ENCODE data around the gene CNIH2. TPM values are rescaled to one million over a fixed set of nuclear protein-coding genes. Genes with fewer than 3 reads are reported as not detected.
A peak's percentile ranks its signal among the peaks of the same experiment; 100 is the strongest.

CNIH2 gene
- total RNA-seq, 1 donor from 2014 or later: not detected

DNA sequence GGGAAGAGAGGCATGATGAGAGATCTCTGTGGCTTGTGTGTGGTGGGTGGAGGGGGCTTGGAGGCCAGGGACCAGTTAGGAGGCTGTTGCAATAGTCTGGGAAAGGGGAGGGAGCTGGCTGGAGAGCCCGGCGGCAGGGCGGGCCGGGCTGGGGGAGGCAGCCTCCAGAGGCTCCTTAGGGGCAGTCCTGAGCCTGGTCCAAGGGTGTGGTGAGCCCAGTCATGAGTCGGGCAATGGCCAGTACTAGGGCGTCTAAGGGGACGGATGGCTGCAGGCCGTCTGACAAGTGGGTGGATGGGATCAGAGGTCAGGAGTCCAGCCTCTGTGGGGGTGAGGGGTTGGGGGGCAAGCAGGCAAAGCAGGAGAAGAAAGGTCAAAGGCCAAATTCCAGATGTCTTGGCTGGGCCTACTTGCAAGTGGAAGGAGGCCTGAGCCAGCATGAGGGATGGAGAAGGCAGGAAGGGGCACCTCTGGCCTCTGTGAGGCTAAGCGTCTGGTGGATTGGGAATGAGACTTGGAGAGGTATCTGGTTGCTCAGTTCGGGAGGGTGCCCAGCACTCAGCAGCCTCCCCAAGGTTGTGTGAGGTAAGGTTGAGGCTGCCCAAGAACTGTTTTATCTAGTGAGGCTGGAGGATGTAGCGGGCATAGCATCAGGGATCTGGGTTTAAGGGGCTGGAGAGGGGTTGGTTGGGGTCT is 44.9 kb downstream of the CNIH2 start:
- peak; percentile 56 for ATAC-seq
- peak; percentile 82 for DNase-seq
- intact Hi-C loops (cut with micrococcal nuclease): no loop called here

DNA sequence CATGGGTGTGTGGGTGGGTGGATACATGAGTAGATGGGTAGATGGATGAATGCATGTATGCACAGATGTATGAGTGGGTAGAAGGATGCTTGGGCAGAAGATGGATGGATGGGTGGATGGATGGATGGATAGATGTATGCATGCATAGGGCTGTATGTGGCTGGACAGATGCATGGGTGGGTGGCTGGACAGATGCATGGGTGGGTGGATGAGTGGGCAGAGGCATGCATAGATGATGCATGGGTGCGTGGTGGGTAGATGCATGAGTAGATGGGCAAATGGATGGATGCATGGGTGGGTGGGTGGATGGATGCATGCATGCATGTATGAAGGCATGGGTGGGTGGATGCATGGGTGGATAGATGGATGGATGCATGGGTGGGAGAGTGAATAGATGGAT is 45.7 kb downstream of the CNIH2 start:
- no peak for ATAC-seq
- intact Hi-C loops (cut with micrococcal nuclease): no loop called here
- peak; percentile 6 for DNase-seq

DNA sequence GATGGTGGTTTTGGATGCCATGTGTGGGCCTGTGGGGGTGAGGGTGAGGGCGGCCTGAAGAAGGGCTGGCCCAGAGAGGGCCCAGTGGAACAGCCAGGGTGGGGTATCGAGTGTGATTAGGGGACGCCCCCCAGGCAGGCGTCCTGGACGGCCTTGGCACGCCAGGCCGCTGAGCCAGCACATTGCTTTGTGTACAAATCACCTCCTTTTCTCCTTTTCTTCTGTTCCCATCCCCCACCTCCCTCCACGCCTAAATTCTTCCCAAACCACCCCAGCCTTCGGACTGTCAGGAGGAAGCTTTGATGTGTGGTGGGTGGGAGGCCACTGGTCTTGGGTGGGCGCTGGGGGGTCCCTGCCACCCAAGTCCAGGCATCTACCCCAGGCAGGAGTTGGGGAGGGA is 46.7 kb downstream of the CNIH2 start:
- intact Hi-C loops (cut with micrococcal nuclease): no loop called here
- ATAC-seq: no peak
- no peak for DNase-seq

DNA sequence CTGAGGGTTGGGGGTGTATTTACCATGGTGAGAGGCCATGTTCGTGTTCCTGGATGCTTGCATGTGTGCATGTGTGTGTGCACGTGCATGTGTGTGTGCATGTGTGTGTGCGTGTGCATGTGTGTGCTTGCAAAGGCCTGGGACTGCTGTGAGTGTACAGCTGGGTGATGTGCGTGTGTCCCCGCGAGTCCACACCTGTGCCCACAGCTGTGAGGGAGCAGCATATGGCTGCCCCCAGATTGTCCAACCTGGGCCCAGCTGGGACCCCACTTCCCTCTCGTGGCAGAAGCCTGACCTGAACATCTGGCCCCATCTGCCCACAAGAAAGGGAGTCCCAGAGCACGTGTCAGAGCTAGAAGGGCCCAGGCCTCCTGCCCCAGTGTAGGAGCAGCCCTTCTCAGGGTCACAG is 47.3 kb downstream of the CNIH2 start:
- ATAC-seq (no peak), DNase-seq (peak; percentile 33)
- intact Hi-C loops (cut with micrococcal nuclease): no loop called here

DNA sequence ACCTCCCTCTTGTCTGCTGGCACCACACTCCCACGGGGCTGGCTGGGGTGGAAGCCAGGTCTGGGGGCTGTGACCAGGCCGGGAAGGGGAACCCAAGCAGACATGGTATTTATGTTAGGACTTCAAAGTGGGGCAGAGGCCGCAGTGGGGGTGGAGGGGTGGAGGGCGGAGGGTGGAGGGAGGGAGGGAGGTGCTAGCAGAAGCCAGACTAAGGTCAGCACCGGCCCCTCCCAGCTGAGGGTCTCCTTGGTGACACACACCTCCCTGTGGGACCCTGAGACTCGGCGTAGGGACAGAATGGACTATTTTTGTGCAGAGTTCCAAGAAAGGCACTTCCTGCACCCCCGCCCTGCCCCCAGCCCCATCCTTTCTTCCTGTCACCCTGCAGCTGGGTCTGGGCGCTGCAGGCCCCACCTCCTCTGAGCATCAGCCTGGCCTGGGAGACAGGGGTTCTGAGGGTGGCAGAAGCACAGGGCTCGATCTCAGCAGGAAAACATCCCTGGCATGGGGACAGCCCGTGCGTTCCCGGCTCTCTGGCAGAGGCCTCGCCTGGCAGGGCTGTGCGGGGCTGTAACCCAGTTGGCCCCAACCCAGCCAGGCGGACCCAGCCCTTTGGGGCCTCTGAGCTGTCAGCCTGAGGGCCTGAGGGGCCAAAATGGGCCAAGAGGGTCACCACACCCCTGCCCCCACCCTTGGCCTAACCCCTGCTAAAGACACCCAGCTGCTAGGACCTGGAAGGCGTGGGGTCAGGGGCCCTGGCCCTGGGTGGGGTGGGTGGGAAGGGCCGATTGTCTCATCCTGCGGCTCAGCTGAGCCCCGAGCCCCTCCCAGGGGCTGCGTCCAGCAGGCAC is 48.5 kb downstream of the CNIH2 start:
- ATAC-seq: peak; percentile 73
- intact Hi-C loops (cut with micrococcal nuclease): no loop called here
- DNase-seq: peak; percentile 84

DNA sequence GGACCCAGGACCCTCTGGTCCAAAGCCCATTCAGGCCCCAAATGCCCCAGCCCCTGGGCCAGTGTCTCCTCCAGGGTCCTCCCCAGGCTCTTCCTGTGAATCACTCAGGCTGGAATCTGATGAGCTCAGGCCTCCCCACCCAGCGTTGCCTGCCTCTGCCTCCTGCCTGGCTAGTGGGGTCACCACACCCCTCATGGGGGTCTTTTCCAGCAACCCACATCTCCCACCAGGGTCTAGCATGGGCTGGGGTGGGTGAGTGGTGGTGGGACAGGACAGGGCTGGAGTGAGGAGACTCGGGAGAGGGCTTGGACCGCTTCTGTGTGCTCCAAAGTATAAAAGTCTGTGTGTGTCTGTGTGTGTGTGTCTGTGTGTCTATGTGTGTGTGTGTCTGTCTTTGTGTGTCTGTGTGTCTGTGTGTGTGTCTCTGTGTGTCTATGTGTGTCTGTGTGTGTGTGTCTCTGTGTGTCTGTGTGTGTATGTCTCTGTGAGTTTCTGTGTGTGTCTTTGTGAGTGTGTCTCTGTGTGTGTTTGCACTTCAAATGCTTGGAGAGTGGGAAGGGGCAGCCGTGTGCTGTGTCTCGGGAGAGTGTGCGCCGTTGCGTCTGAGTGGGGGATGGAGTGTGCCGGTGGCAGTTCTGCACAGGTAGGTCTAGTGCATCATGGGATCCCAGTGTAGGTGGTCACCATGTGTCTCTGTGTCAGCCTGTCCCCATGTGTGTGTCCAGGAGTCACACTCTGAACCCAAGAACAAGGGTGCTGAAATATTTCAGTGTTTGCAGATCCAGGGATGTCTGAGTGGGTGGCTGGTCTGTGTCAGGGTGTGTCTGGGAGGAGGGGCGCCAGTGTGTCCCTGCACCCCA is 49.4 kb downstream of the CNIH2 start:
- intact Hi-C loops (cut with micrococcal nuclease): loop anchor here (1.0 kb wide), 1 partner anchor 15 kb away; no protein-coding TSS in a partner anchor
- DNase-seq (peak; percentile 46), ATAC-seq (peak; percentile 43)

DNA sequence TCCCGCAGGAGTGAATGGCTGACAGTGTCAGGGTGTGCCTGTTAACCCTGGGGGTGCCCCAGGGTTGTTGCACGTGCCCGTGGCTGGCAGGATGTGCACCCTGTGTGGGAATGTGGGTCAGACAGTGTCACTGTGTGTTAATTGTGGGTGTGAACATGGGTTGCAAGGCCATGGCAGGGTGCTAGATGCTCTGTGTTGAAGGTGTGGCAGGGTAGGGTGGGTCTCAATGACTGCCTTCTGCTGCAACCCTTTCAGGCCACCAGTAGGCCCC is 50.0 kb downstream of the CNIH2 start:
- DNase-seq: peak; percentile 35
- intact Hi-C loops (cut with micrococcal nuclease): loop anchor here (1.0 kb wide), 1 partner anchor 16 kb away; no protein-coding TSS in a partner anchor
- peak; percentile 2 for ATAC-seq

DNA sequence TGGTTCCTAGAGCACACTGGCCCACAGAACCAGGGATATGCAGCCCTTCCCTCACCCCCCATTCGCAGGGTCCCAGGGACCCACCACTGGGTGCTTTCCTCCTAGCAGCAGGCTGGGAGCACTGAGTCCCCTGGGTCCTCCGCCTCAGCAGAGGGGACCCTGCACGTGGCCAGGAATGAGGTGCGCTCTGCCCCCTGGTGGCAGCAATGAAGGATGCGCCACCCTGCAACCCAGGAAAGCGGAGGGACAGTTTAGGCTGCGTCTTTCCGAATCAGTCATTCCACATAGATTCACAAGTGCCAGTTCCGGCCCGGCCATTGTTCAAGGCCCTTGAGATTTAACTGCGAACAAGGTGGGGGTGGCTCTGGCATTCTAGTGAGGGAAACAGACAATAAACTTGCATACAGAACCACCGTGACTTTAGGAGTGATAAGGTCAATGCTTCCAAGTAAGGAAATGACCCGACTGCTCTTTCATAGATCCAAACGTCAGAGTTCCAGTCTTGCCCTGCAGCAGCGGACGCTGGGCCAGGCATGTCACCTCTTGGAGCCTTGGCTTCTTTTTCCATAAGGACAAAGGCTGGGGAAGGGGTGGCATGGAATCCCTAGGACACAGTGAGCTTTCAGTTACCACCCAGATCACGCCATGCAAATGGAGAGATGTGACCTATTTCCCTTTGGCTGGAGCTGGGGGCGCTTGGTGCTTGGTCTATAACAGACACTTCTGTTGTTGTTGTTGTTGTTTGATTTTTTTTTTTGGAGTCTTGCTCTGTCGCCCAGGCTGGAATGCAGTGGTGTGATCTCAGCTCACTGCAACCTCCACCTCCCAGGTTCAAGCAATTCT is 50.5 kb downstream of the CNIH2 start:
- ATAC-seq (peak; percentile 75), DNase-seq (peak; percentile 86)
- intact Hi-C loops (cut with micrococcal nuclease): loop anchor here (1.0 kb wide), 1 partner anchor 16 kb away; no protein-coding TSS in a partner anchor

DNA sequence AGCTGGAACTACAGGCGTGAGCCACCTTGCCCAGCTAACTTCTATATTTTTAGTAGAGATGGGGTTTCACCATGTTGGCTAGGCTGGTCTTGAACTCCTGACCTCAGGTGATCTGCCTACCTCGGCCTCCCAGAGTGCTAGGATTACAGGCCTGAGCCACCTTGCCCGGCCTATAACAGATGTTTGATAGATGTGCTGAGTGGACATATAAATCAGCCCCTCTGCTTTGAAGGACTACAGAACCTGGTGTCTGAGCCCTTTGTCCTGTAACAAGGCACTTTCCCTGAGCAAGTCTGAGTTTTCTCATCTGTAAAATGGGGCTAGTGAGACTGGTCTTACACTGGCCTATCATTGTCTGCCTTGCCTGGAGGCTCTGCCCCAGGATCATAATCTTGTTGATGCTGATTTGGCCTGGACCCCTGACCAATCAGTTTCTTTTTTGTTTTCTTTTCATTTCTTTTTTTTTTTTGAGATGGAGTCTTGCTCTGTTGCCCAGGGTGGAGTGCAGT is 51.2 kb downstream of the CNIH2 start:
- intact Hi-C loops (cut with micrococcal nuclease): no loop called here
- ATAC-seq: no peak
- DNase-seq: no peak

DNA sequence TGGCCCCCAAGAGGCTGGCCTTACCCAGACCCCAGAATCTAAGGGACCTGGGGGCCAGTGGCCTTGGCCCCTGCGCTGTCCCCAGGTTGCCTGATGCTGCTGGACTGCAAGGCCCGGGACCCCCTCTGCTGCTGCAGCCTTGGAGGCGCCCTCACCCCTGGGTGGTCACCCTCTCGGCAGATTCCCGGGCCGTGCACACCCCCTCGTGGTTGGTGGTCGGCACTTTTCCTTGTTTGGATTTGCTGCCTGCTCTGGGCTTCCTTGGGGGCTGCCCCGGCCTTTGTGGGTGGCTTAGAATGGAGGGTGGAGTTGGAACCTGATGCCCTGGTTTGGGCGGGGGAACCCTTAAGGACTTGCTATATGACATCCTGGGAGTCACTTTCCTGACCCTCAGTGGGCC is 53.0 kb downstream of the CNIH2 start:
- peak; percentile 23 for DNase-seq
- ATAC-seq: no peak
- intact Hi-C loops (cut with micrococcal nuclease): no loop called here

DNA sequence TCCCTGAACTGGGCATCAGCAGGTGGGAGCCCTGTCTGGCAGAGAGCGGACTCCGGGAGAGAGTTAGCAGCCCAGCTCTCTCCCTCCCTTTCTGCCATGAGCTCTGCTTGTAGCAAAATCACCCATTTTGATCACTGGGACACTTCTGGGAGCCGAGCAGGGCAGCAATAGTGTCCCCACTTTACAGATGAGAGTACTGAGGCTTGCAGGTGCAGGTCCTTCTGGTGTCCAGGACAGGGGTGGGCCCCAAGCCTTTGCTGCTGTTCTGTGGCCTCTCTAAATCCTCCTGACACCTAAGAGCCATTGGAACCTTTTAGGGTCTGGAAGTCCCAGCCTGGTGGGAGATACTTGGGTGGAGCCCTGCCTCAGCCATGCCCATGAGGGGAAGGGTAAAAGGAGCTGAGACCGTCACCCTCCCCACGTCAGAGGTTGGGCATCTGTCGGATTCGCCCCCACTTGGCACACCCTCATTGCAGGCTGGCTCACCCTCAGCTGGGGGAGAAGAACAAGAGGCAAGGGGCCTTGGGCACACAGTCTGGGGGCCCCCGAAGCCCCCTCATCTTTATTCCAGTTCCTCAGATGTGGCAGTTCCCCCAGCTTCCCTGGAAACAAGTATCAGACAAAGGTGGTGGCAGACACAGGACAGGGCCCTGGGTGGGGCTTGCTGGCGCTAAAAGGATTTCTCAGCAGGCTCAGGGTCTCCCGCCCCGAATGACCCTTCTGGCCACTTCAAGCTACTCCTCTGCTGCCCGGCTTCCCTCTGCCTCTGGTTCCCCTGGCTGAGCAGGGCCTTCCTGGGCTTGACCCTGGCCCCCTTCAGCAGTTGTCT is 53.8 kb downstream of the CNIH2 start:
- intact Hi-C loops (cut with micrococcal nuclease): no loop called here
- ATAC-seq (no peak), DNase-seq (peak; percentile 13)

DNA sequence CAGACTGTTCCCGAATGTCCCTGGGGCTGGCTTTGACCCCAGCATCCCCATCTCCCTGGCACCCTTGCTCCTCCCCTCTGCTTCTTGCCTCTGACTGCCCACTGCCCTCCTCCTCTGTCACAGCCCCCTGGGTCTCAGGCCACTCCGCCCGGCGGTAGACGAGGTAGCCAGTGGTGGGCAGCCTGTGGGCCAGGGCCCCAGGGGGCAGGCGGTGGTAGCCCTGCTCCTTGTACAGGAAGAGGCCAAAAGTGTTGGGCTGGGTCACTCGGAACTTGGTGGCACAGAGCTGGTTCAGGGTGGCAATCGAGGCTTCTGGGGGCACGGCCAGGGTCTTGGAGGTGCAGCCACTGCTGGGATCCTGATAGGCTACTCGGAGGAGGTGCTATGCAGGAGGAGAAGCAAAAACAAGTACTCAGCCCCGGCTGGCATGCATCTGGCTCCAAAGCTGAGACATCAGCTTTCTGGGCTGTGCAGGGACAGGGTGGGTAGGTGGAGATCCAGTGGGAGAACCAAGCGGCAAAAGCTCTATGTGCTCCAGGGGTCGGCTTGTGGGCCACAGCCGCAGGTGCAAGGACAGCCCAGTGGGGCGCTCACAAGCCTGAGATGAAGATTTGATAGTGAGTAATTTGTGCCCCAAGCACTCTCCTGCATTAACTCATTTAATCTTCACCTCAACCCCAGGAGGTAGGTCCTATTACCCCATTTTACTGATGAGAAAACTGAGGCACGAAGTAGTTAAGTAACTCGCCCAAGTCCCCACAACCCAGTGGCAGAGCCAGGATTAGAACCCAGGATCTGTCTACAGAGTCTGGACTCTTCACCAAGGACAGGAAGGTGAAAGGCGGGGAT is 54.6 kb downstream of the CNIH2 start:
- no peak for DNase-seq
- intact Hi-C loops (cut with micrococcal nuclease): no loop called here
- ATAC-seq: no peak

DNA sequence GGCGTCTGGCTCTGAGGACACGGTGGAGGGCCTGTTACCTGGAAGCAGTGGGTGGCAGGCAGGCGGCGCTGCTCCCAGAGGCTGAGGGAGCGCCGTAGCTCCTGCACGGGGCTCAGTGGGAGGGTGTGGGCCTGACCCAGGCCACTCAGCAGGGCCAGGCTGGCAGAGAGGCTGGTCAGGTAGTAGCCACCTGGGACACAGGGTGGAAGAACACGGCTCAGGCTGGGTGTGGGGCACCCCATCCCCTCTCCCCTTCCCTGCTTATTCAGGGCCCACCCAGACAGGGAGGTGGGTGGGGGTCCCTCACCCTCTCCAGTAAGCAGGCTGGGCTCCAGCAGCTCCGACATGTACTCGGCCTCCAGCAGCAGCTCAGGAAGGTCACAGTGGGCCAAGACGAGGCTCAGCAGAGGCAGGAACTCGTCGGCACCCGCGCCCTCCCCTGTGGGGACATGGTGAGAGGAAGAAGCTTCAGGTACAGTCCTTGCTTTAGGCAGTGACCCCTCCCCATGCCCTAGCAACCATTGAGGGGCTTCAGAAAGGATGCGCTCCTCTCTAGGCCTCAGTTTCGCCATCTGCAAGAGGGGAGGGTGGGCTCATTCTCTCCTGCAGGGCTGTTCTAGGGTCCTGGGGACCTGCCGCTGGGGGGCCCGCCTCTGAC is 55.4 kb downstream of the CNIH2 start:
- DNase-seq: no peak
- ATAC-seq: no peak
- intact Hi-C loops (cut with micrococcal nuclease): no loop called here
